Parietal lobe (tissue), 2 donors: ENCODE measurements around the gene F2. TPM values are rescaled to one million over a fixed set of nuclear protein-coding genes. Genes with fewer than 3 reads are reported as not detected.

ENCODE experiments used
- small RNA-seq: library from RNA; depleted of rRNA; stranded (forward); fragments of <200 nt; gene quantifications from one replicate; pipeline ENCODE3, GENCODE V24; 2014; ENCODE audit warnings: low replicate concordance
- total RNA-seq: library from RNA; depleted of rRNA; stranded (reverse); fragments of >200 nt; gene quantifications from one replicate; pipeline ENCODE4 v1.2.3, GENCODE V29; 2014

Gene F2
- total RNA-seq, result 0.63 TPM

GRCh38 chr11:46719048-46719542 is at the start of gene F2:
F2 (plus strand) TSS chr11:46719213; CDS start chr11:46719236, 23 bp downstream.

GRCh38 chr11:46700241-46701077 is 18.6 kb upstream of the F2 start, which contains the start of the genes ARHGAP1 and ZNF408:
ARHGAP1 (minus strand) TSS chr11:46700619; CDS start chr11:46696107, 4,512 bp downstream.
ZNF408 (plus strand) TSS chr11:46701031; CDS start chr11:46701048, 17 bp downstream.

Small RNA genes within 50 kb of the gene (small RNA-seq; reads per million reads assigned to genes)
- gene MIR5582 (not detected), gene RF00573 (not detected), gene SNORD67 (192 reads per million, percentile 96 among the genes with 10 or more reads in this experiment)

Other genes with a start within 250 kb of the F2 start
- 41.6 TPM for gene AMBRA1, start 125.2 kb upstream of the F2 start, total RNA-seq
- gene HARBI1, start 102.0 kb upstream of the F2 start, total RNA-seq, result 5.3 TPM
- 69.2 TPM for gene ATG13, start 101.7 kb upstream of the F2 start, total RNA-seq
- gene ARHGAP1, start 18.6 kb upstream of the F2 start, total RNA-seq, result 36.0 TPM
- 5.9 TPM for gene ZNF408, start 18.2 kb upstream of the F2 start, total RNA-seq
- gene CKAP5, start 127.1 kb downstream of the F2 start, total RNA-seq, result 205 TPM
- 13.8 TPM for gene LRP4, start 199.3 kb downstream of the F2 start, total RNA-seq
- gene CSTPP1, start 217.5 kb downstream of the F2 start, total RNA-seq, result 109 TPM